ENCODE data around the gene SPATA7. TPM values are rescaled to one million over a fixed set of nuclear protein-coding genes. Genes with fewer than 3 reads are reported as not detected.

Gene SPATA7
- total and polyA plus RNA-seq, 2 of the 4 experiments (the other 2 are of a cell fraction) = 6.6 to 10.0 TPM

GRCh38 chr14:88473791-88474190, 88.3 kb downstream of the SPATA7 start:
- Histone ChIP-seq H2AK9ac (replicated peaks; ENCODE audit: low read depth, low read length, poor library complexity) (no peak overlapping the region), H3K9ac (ENCODE audit: low read depth, low read length) (peak overlapping the region; percentile 49; the same call in 1 of the 2 replicates), H3K4me3 (ENCODE audit: insufficient read depth, low read depth, low read length) (no peak overlapping the region), H4K91ac (ENCODE audit: insufficient read depth, low read depth, low read length) (0 out of 2 replicates have a peak overlapping the region, but pooled peaks have one; percentile 78), H3K56ac (ENCODE audit: extremely low read depth, insufficient read depth, low read length) (peak overlapping the region; percentile 32; the same call in 1 of the 2 replicates), H3K4ac (ENCODE audit: low read depth, low read length) (peak overlapping the region; percentile 80; the same call in 1 of the 2 replicates), H3K9me3 (ENCODE audit: control insufficient read depth, insufficient read depth, low read length) (no peaks in the 10 kb centered on the region), H3K9me1 (ENCODE audit: insufficient read depth, low read length) (peaks cover 23% of the 10 kb centered on the region), H4K8ac (ENCODE audit: low read depth in 2 of 2, low read length in 2 of 2) (peak overlapping the region in 1 of 2 experiments; percentile 72; a peak in 3 of 4 replicates), H4K20me1 (ENCODE audit: insufficient read depth, low read length) (peaks cover under 1% of the 10 kb centered on the region; the same call in 1 of the 2 replicates), H3K4me2 (ENCODE audit: low read depth, low read length) (no peak overlapping the region; the same call in 1 of the 2 replicates), H3K18ac (ENCODE audit: low read depth, low read length) (peak overlapping the region; percentile 74; the same call in 1 of the 2 replicates), H4K5ac (ENCODE audit: low read depth, low read length) (no peak overlapping the region; the same call in 1 of the 2 replicates), H3K23ac (ENCODE audit: low read depth, low read length) (no peak overlapping the region), H2BK120ac (ENCODE audit: low read depth, low read length) (peak overlapping the region; percentile 71), H3K14ac (replicated peaks; ENCODE audit: low read depth, low read length) (0 out of 2 replicates have a peak overlapping the region, but pooled peaks have one; percentile 74), H2BK5ac (ENCODE audit: low read depth, low read length, poor library complexity, severe bottlenecking) (peak overlapping the region; percentile 83), H3K27ac (ENCODE audit: insufficient read depth, low read length) (peak overlapping the region; percentile 95; the same call in 1 of the 2 replicates), H2AK5ac (ENCODE audit: low read depth, low read length) (no peak overlapping the region), H3K27me3 (ENCODE audit: control insufficient read depth, insufficient read depth, low read length) (no peaks in the 10 kb centered on the region), H3K4me1 (ENCODE audit: control insufficient read depth, insufficient read depth, low read length) (peaks cover 30% of the 10 kb centered on the region), H2AFZ (replicated peaks; ENCODE audit: low read length, poor library complexity) (no peak overlapping the region), H2BK15ac (ENCODE audit: low read depth, low read length) (no peak overlapping the region; the same call in 2 of the 3 replicates), H2BK20ac (ENCODE audit: low read depth, low read length) (peak overlapping the region; percentile 69), H3K36me3 (ENCODE audit: control insufficient read depth, insufficient read depth, low read length) (peaks cover 33% of the 10 kb centered on the region), H3K79me1 (ENCODE audit: low read depth in 1 of 2, low read length in 2 of 2) (peaks cover 34 to 58% of the 10 kb centered on the region in 2 experiments)
- dilution Hi-C loops (cut with HindIII; ENCODE audit: low sequenced_read_pairs, unreplicated experiment) = no loop called here
- POLR2A ChIA-PET (ENCODE audit: unreplicated experiment) = no interaction called here
- CTCF ChIA-PET = no interaction called here
- ATAC-seq (ENCODE audit: low read depth) = peak; percentile 54
- in situ Hi-C loops (cut with MboI; ENCODE audit: low sequenced_read_pairs) = no loop called here
- DNase-seq = peak; percentile 38
- BruUV-seq (replicated peaks) = no TSS peak
- intact Hi-C loops (cut with micrococcal nuclease) = no loop called here
- TF ChIP-seq MXI1 (IDR thresholded peaks at IDR 0.05; ENCODE audit: borderline replicate concordance, low read depth, low read length) (no peak), FOS (IDR thresholded peaks at IDR 0.05; ENCODE audit: low read depth, low read length) (no peak), POLR2A (IDR thresholded peaks at IDR 0.05; ENCODE audit: low read depth, low read length) (no peak), RCOR1 (IDR thresholded peaks at IDR 0.05; ENCODE audit: insufficient replicate concordance, low read length) (no peak), RAD21 (IDR thresholded peaks at IDR 0.05; ENCODE audit: low read length) (no peak)
- TF ChIP-seq, protein P1, sequence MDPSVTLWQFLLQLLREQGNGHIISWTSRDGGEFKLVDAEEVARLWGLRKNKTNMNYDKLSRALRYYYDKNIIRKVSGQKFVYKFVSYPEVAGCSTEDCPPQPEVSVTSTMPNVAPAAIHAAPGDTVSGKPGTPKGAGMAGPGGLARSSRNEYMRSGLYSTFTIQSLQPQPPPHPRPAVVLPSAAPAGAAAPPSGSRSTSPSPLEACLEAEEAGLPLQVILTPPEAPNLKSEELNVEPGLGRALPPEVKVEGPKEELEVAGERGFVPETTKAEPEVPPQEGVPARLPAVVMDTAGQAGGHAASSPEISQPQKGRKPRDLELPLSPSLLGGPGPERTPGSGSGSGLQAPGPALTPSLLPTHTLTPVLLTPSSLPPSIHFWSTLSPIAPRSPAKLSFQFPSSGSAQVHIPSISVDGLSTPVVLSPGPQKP (IDR thresholded peaks at IDR 0.05; ENCODE audit: borderline replicate concordance, low read depth, low read length) = no peak
- WGBS, 2 experiments (ENCODE audit: extremely low coverage in 2 of 2, insufficient read length in 1 of 2) = no CpG with 5 or more reads among the region's 1 CpG
